ENCODE measurements around the gene DLG2. TPM values are rescaled to one million over a fixed set of nuclear protein-coding genes. Genes with fewer than 3 reads are reported as not detected.

The DLG2 gene
- total RNA-seq, 1 experiment from 2014 or later = 17.5 TPM

DNA sequence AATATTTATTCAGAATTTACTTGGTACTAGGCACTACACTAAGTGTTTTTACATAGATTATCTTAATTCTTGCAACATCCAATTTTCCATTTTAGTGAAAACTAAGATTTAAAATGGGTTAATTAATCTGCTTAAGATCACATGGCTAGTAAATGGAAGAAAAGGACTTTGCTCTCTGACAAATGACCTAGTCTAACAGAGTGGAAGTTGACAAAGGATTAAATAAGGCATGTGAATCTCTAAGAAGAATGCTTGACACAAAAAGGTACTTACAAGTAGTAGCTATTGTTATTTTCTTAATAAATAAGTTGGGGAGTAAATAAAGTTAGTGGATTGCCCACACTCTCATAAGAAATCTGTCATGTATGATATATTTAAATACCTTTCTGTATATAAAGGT is 584.8 kb downstream of the DLG2 start:
- ChIA-PET CTCF (no interaction called here), POLR2A (no interaction called here)
- ATAC-seq = no peak
- no peaks in the 10 kb centered on the region for H3K27me3 Mint-ChIP-seq (ENCODE audit: low read depth)
- H3K36me3 Mint-ChIP-seq = no peaks in the 10 kb centered on the region
- TF ChIP-seq ZNF416 (CRISPR knock-in tag; IDR thresholded peaks at IDR 0.05) (no peak), NR2C2 (CRISPR knock-in tag; IDR thresholded peaks at IDR 0.05) (no peak), ZNF219 (CRISPR knock-in tag; IDR thresholded peaks at IDR 0.05; ENCODE audit: borderline replicate concordance) (no peak), ZBTB21 (CRISPR knock-in tag; IDR thresholded peaks at IDR 0.05; ENCODE audit: borderline replicate concordance) (no peak), ZNF232 (CRISPR knock-in tag; IDR thresholded peaks at IDR 0.05) (no peak), IRF2 (CRISPR knock-in tag; IDR thresholded peaks at IDR 0.05; ENCODE audit: borderline replicate concordance, low read depth) (no peak)
- TF ChIP-seq, protein P1, sequence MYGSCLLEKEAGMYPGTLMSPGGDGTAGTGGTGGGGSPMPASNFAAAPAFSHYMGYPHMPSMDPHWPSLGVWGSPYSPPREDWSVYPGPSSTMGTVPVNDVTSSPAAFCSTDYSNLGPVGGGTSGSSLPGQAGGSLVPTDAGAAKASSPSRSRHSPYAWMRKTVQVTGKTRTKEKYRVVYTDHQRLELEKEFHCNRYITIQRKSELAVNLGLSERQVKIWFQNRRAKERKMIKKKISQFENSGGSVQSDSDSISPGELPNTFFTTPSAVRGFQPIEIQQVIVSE (CRISPR knock-in tag; IDR thresholded peaks at IDR 0.05; ENCODE audit: borderline replicate concordance) = no peak
- H3K27ac Mint-ChIP-seq = no peak overlapping the region
- H3K9me3 Mint-ChIP-seq = no peaks in the 10 kb centered on the region
- no peak for DNase-seq (ENCODE audit: low spot score)
- peaks cover 16% of the 10 kb centered on the region for H3K4me1 Mint-ChIP-seq
- H3K4me3 Mint-ChIP-seq = no peak overlapping the region

DNA sequence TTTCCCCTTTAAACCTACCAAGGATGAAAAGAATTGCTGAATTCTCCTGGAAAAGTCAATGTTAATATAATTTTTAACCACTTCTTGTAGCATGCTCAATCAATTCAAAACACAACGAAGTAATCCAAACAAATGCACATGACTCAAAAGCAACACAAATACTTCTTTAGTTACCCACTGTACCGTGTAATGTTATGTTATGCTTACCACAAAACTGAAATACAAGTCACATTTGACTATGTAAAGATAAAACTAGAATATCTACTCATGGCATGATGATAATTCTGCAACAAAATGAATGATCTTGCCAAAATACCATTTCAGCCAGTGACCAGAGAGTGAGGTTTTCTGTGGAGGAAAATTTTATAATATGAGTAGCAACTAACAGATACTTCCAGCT is 587.0 kb downstream of the DLG2 start:
- H3K9me3 Mint-ChIP-seq = 0 out of 2 replicates have a peak, but pooled peaks cover 2% of the 10 kb centered on the region
- no peak for TF ChIP-seq JAZF1 (CRISPR knock-in tag; IDR thresholded peaks at IDR 0.05)
- TF ChIP-seq SP1 (CRISPR knock-in tag; conservative IDR thresholded peaks at IDR 0.05) = no peak
- no peak for TF ChIP-seq ZNF317 (CRISPR knock-in tag; IDR thresholded peaks at IDR 0.05; ENCODE audit: borderline replicate concordance, low read depth)
- no peak for TF ChIP-seq JUN (CRISPR knock-in tag; IDR thresholded peaks at IDR 0.05)
- no peak for TF ChIP-seq RORB (CRISPR knock-in tag; IDR thresholded peaks at IDR 0.05)
- no peak for TF ChIP-seq TEAD1 (CRISPR knock-in tag; IDR thresholded peaks at IDR 0.05)
- TF ChIP-seq, protein P2, sequence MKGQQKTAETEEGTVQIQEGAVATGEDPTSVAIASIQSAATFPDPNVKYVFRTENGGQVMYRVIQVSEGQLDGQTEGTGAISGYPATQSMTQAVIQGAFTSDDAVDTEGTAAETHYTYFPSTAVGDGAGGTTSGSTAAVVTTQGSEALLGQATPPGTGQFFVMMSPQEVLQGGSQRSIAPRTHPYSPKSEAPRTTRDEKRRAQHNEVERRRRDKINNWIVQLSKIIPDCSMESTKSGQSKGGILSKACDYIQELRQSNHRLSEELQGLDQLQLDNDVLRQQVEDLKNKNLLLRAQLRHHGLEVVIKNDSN (CRISPR knock-in tag; IDR thresholded peaks at IDR 0.05) = no peak
- CTCF ChIA-PET = no interaction called here
- no peak overlapping the region for H3K27ac Mint-ChIP-seq
- POLR2A ChIA-PET = no interaction called here
- no peak for DNase-seq (ENCODE audit: low spot score)
- no peak for ATAC-seq
- no peaks in the 10 kb centered on the region for H3K36me3 Mint-ChIP-seq
- H3K4me1 Mint-ChIP-seq = peaks cover 19% of the 10 kb centered on the region
- no peaks in the 10 kb centered on the region for H3K27me3 Mint-ChIP-seq (ENCODE audit: low read depth)
- no peak overlapping the region for H3K4me3 Mint-ChIP-seq

DNA sequence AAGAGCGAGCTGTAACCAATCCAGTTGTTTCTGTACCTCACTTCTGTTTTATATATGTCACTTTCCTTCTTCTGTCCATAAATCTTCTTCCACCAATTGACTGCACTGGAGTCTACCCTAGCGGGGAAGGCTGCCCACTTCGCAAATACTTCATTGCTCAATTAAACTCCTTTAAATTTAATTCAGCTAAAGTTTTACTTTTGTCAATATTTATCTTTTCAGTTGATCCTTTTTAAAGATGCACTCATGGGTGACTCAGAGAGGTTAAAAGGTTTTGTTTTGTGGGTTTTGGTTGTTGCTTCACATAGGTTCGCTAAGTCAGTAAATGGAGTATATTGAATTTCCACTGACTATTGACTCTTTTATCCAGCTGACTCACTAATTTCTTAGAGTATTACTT is 597.2 kb downstream of the DLG2 start:
- no peak for ATAC-seq
- ChIA-PET CTCF (no interaction called here), POLR2A (no interaction called here)

DNA sequence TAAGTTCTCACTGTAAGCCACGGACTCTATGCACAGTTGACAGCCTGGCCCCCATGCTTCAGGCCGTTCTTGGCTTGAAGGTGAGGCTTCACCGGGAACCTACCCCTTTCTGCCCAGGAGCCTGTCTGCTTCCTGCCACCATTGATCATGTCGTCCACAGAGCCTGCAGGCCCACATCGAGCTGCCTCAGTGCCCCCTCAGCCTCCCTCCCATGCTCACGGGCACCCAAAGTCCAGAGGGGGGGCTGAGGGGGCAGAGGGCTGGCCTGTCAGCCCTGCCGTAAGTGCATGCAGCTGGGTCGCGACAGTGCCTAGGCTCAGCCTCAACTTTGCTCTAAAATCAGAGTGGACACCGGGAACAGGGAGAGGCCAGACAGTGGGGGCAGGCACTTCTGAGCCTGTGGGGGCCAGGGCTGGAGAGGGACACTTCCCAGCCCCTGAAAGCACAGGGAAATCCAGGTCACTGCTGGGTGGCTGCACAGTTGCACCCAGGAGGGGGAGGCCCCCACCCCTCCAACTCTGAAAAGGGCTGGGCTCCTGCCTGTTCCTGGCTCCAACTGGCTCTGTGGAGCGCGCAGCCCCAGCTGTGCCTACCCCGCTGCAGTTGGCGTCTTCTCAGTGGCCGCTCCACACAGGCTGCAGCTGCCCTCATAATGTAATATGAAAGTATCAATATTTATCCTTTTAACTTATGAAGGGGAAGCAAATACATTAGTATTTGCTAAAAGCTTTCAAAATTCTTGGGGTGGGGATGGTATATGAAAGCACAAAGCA is 598.6 kb downstream of the DLG2 start:
- no peaks in the 10 kb centered on the region for H3K36me3 Mint-ChIP-seq
- ChIA-PET CTCF (interaction anchor here (1.0 kb wide), 1 partner anchor 248 kb away, joined by 3 read pairs; no protein-coding TSS in a partner anchor), POLR2A (interaction anchor here (0.6 kb wide), 1 partner anchor 858 kb away, joined by 4 read pairs; no protein-coding TSS in a partner anchor)
- ATAC-seq (peak; percentile 51), DNase-seq (ENCODE audit: low spot score) (no peak)
- no peak overlapping the region for H3K27ac Mint-ChIP-seq
- no peaks in the 10 kb centered on the region for H3K9me3 Mint-ChIP-seq
- H3K27me3 Mint-ChIP-seq (ENCODE audit: low read depth) = no peaks in the 10 kb centered on the region
- H3K4me3 Mint-ChIP-seq = no peak overlapping the region
- H3K4me1 Mint-ChIP-seq = peaks cover 10% of the 10 kb centered on the region
- TF ChIP-seq, protein P3, sequence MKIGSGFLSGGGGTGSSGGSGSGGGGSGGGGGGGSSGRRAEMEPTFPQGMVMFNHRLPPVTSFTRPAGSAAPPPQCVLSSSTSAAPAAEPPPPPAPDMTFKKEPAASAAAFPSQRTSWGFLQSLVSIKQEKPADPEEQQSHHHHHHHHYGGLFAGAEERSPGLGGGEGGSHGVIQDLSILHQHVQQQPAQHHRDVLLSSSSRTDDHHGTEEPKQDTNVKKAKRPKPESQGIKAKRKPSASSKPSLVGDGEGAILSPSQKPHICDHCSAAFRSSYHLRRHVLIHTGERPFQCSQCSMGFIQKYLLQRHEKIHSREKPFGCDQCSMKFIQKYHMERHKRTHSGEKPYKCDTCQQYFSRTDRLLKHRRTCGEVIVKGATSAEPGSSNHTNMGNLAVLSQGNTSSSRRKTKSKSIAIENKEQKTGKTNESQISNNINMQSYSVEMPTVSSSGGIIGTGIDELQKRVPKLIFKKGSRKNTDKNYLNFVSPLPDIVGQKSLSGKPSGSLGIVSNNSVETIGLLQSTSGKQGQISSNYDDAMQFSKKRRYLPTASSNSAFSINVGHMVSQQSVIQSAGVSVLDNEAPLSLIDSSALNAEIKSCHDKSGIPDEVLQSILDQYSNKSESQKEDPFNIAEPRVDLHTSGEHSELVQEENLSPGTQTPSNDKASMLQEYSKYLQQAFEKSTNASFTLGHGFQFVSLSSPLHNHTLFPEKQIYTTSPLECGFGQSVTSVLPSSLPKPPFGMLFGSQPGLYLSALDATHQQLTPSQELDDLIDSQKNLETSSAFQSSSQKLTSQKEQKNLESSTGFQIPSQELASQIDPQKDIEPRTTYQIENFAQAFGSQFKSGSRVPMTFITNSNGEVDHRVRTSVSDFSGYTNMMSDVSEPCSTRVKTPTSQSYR (CRISPR knock-in tag; IDR thresholded peaks at IDR 0.05) = no peak
- TF ChIP-seq EMX1 (CRISPR knock-in tag; IDR thresholded peaks at IDR 0.05) = no peak
- TF ChIP-seq, protein P4, sequence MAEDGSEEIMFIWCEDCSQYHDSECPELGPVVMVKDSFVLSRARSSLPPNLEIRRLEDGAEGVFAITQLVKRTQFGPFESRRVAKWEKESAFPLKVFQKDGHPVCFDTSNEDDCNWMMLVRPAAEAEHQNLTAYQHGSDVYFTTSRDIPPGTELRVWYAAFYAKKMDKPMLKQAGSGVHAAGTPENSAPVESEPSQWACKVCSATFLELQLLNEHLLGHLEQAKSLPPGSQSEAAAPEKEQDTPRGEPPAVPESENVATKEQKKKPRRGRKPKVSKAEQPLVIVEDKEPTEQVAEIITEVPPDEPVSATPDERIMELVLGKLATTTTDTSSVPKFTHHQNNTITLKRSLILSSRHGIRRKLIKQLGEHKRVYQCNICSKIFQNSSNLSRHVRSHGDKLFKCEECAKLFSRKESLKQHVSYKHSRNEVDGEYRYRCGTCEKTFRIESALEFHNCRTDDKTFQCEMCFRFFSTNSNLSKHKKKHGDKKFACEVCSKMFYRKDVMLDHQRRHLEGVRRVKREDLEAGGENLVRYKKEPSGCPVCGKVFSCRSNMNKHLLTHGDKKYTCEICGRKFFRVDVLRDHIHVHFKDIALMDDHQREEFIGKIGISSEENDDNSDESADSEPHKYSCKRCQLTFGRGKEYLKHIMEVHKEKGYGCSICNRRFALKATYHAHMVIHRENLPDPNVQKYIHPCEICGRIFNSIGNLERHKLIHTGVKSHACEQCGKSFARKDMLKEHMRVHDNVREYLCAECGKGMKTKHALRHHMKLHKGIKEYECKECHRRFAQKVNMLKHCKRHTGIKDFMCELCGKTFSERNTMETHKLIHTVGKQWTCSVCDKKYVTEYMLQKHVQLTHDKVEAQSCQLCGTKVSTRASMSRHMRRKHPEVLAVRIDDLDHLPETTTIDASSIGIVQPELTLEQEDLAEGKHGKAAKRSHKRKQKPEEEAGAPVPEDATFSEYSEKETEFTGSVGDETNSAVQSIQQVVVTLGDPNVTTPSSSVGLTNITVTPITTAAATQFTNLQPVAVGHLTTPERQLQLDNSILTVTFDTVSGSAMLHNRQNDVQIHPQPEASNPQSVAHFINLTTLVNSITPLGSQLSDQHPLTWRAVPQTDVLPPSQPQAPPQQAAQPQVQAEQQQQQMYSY (CRISPR knock-in tag; IDR thresholded peaks at IDR 0.05) = no peak
- TF ChIP-seq, protein P5, sequence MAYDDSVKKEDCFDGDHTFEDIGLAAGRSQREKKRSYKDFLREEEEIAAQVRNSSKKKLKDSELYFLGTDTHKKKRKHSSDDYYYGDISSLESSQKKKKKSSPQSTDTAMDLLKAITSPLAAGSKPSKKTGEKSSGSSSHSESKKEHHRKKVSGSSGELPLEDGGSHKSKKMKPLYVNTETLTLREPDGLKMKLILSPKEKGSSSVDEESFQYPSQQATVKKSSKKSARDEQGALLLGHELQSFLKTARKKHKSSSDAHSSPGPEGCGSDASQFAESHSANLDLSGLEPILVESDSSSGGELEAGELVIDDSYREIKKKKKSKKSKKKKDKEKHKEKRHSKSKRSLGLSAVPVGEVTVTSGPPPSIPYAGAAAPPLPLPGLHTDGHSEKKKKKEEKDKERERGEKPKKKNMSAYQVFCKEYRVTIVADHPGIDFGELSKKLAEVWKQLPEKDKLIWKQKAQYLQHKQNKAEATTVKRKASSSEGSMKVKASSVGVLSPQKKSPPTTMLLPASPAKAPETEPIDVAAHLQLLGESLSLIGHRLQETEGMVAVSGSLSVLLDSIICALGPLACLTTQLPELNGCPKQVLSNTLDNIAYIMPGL (CRISPR knock-in tag; IDR thresholded peaks at IDR 0.05) = no peak
- no peak for TF ChIP-seq ZNF317 (CRISPR knock-in tag; IDR thresholded peaks at IDR 0.05; ENCODE audit: borderline replicate concordance, low read depth)
- no peak for TF ChIP-seq CBFB (CRISPR knock-in tag; IDR thresholded peaks at IDR 0.05; ENCODE audit: low read depth)

More for the DNA sequence above, 597.2 kb downstream of the DLG2 start:
- Mint-ChIP-seq H3K4me3 (no peak overlapping the region), H3K27ac (no peak overlapping the region), H3K9me3 (0 out of 2 replicates have a peak, but pooled peaks cover under 1% of the 10 kb centered on the region), H3K36me3 (no peaks in the 10 kb centered on the region), H3K4me1 (peaks cover 4% of the 10 kb centered on the region), H3K27me3 (ENCODE audit: low read depth) (no peaks in the 10 kb centered on the region)
- DNase-seq (ENCODE audit: low spot score) = no peak
- TF ChIP-seq SMAD4 (CRISPR knock-in tag; IDR thresholded peaks at IDR 0.05) = no peak

Data from WTC11 (cell line).